B cell (primary cell): ENCODE results near the gene AHRR. TPM values are rescaled to one million over a fixed set of nuclear protein-coding genes. Genes with fewer than 3 reads are reported as not detected.

Experiments
- ATAC-seq: fragments of 200-7000 bp; cut with Tn5 transposase; one replicate; pipeline ENCODE4 v1.10.0; 2021; ENCODE audit warnings: low read depth, mild to moderate bottlenecking, moderate number of reproducible peaks, moderate library complexity
- CTCF ChIA-PET: fragments of 350-600 bp; sonication (Branson Sonifier 250); formaldehyde crosslinking; loops from one replicate; lab custom pipeline; 2021; ENCODE audit warnings: antibody characterized with exemption, inconsistent platforms; lab: Charles Lee
- POLR2A ChIA-PET: fragments of 350-600 bp; sonication (Branson Sonifier 250); formaldehyde crosslinking; loops from one replicate; lab custom pipeline; 2021; ENCODE audit warnings: antibody characterized with exemption; lab: Charles Lee
- DNase-seq: peaks from one replicate; pipeline ENCODE4 v3.0.0; 2013
- H2AFZ ChIP-seq: 2 replicates; pipeline ENCODE4 v1.6.1; 2012; ENCODE audit warnings: mild to moderate bottlenecking, low read depth, low read length; ENCODE audit not compliant: insufficient read depth, poor library complexity, severe bottlenecking
- H3K27ac ChIP-seq, 2 donors: 1 replicate in 1 of 2; 2 replicates in 1 of 2; pipeline ENCODE4 v1.5.1; 2012 to 2013; ENCODE audit warnings: low read length in 2 of 2, mild to moderate bottlenecking in 2 of 2, moderate library complexity in 1 of 2
- H3K27me3 ChIP-seq, 4 experiments: fragments of 200-600 bp in 1 of 4; sonication (generic) in 1 of 4; replicated peaks in 1 of 4; 1 replicate in 2 of 4; 2 replicates in 2 of 4; pipeline versions ENCODE4 v1.6.1 to v1.7.0; 2013 to 2016; ENCODE audit warnings: low read length in 3 of 4, mild to moderate bottlenecking in 2 of 4, mixed read lengths in 1 of 4, moderate library complexity in 1 of 4; ENCODE audit not compliant: insufficient read depth in 4 of 4, control insufficient read depth in 3 of 4; ENCODE audit errors: control extremely low read depth in 1 of 4
- H3K36me3 ChIP-seq, 2 experiments: replicated peaks in 1 of 2; 1 replicate in 1 of 2; 2 replicates in 1 of 2; pipeline versions ENCODE4 v1.6.1 to v1.7.1; 2013; ENCODE audit warnings: low read length in 1 of 2; ENCODE audit not compliant: insufficient read depth in 2 of 2, control insufficient read depth in 1 of 2; ENCODE audit errors: control extremely low read depth in 1 of 2, extremely low read depth in 1 of 2
- H3K4me1 ChIP-seq, 2 donors: fragments of 200-600 bp in 1 of 2; sonication (generic) in 1 of 2; 1 replicate in 1 of 2; 2 replicates in 1 of 2; pipeline versions ENCODE4 v1.5.1 to v1.6.1; 2013 to 2017; ENCODE audit warnings: low read length in 2 of 2; ENCODE audit not compliant: control insufficient read depth in 2 of 2, insufficient read depth in 2 of 2
- H3K4me2 ChIP-seq: replicated peaks from 2 replicates; pipeline ENCODE3; 2012; ENCODE audit warnings: mild to moderate bottlenecking, low read depth, low read length; ENCODE audit not compliant: poor library complexity, severe bottlenecking
- H3K4me3 ChIP-seq, 5 experiments: fragments of 200-600 bp in 1 of 5; sonication (generic) in 1 of 5; 1 replicate in 3 of 5; 2 replicates in 2 of 5; pipeline versions ENCODE4 v1.5.1 to v1.7.0; 2011 to 2016; ENCODE audit warnings: low read length in 4 of 5, mild to moderate bottlenecking in 4 of 5, low read depth in 2 of 5, control low read depth in 1 of 5, moderate library complexity in 1 of 5; ENCODE audit not compliant: insufficient read depth in 1 of 5; ENCODE audit errors: control extremely low read depth in 1 of 5, extremely low read depth in 1 of 5
- H3K79me2 ChIP-seq: fragments of 200-600 bp; sonication (generic); one replicate; pipeline ENCODE4 v1.6.0; 2016; ENCODE audit warnings: low read length; ENCODE audit not compliant: control insufficient read depth, insufficient read depth
- H3K9ac ChIP-seq: fragments of 200-600 bp; sonication (generic); 2 replicates; pipeline ENCODE4 v1.6.1; 2017; ENCODE audit warnings: mild to moderate bottlenecking, low read length, moderate library complexity
- H3K9me3 ChIP-seq, 3 donors: one replicate each; pipeline versions ENCODE4 v1.6.1 to v1.7.1; 2013; ENCODE audit warnings: low read length in 2 of 3; ENCODE audit not compliant: control insufficient read depth in 2 of 3, insufficient read depth in 1 of 3; ENCODE audit errors: control extremely low read depth in 1 of 3
- H4K20me1 ChIP-seq: 2 replicates; pipeline ENCODE4 v1.6.0; 2012; ENCODE audit warnings: mild to moderate bottlenecking, low read length; ENCODE audit not compliant: insufficient read depth, control insufficient read depth, poor library complexity, severe bottlenecking
- H3K27ac Mint-ChIP-seq: one replicate; pipeline ENCODE4 v1.8.0; 2021; ENCODE audit warnings: mixed read lengths
- H3K27me3 Mint-ChIP-seq: one replicate; pipeline ENCODE4 v1.8.0; 2021; ENCODE audit warnings: mixed read lengths
- H3K4me1 Mint-ChIP-seq: one replicate; pipeline ENCODE4 v1.8.0; 2021; ENCODE audit warnings: mixed read lengths
- H3K4me3 Mint-ChIP-seq: one replicate; pipeline ENCODE4 v1.8.0; 2021; ENCODE audit warnings: mixed read lengths
- H3K9me3 Mint-ChIP-seq: one replicate; pipeline ENCODE4 v1.8.0; 2022; ENCODE audit warnings: mixed read lengths; ENCODE audit not compliant: insufficient read depth
- EZH2 ChIP-seq: IDR thresholded peaks from 2 replicates; pipeline ENCODE4 v1.6.1; 2012; ENCODE audit warnings: borderline replicate concordance, low read depth, mild to moderate bottlenecking, moderate library complexity, low read length; ENCODE audit not compliant: insufficient read depth, poor library complexity, severe bottlenecking
- WGBS: methylation state at CpG from one replicate; pipeline ENCODE4 v1.1.5; 2013; ENCODE audit warnings: missing lambda C conversion rate; ENCODE audit not compliant: insufficient coverage; 5-methylcytosine and 5-hydroxymethylcytosine counted together
- intact Hi-C: fragments of 100-400 bp; cut with micrococcal nuclease; formaldehyde crosslinking; loops from one replicate; pipeline ENCODE4 v1.10.0; 2022
- polyA plus RNA-seq: library from polyadenylated mRNA; depleted of rRNA; stranded (reverse); fragments of >200 nt; gene quantifications from 2 replicates; pipeline ENCODE4 v1.2.3, GENCODE V29; 2012
- total RNA-seq, 2 donors: library from RNA; stranded (reverse); fragments of 120-200 nt in 1 of 2; gene quantifications; 1 replicate in 1 of 2; 2 replicates in 1 of 2; pipeline versions ENCODE4 v1.2.3 to v1.2.4, GENCODE V29; 2013 to 2022
- TF ChIP-seq, protein P1 (sequence below): fragments of 200-600 bp; IDR thresholded peaks from one replicate; pipeline ENCODE4 v1.8.0; 2022; ENCODE audit warnings: antibody characterized with exemption, mild to moderate bottlenecking

The AHRR gene
- total and polyA plus RNA-seq, 2 donors (not counting 1 experiment from before 2014, with no cell fraction given): 0.13 to 1.7 TPM

DNA sequence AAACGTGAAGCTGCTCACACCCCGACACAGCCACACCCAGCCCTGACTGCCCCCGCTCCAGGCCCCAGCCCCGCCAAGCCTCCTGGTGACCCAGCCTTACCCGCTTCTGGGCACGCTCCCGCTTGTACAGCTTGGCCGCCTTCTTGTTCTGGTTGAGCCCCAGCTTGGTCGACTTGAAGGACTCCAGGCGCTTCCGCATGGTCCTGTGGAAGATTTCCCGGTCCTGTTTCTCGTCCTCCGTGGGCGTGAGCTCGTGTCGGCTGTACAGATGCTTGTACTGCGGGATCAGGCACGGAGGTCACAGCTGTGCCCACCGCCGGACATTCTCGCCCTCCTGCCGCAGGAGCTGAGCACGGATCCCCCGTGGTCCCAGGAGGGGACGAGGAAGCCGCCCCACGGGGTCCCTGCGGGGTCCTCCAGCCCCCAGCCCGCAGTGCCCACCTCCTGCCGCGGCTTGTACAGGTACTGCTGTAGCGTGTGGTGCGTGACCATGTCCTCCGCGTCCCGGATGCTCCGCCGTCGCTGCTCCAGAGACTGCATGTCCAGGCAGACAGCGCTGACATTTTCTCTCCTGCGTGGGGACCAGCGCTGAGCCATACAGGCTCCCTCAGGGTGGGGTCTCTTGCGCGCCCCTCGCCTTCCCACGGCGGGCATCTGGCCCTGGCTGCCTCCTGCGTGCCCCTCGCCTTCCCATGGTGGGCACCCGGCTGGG lies 154.7 kb downstream of the AHRR start:
- Mint-ChIP-seq H3K4me1 (peaks cover 19% of the 10 kb centered on the region), H3K27me3 (peaks cover 30% of the 10 kb centered on the region), H3K4me3 (no peak overlapping the region), H3K9me3 (no peaks in the 10 kb centered on the region), H3K27ac (no peak overlapping the region)
- peaks cover 18% of the 10 kb centered on the region for H4K20me1 ChIP-seq
- H3K27me3 ChIP-seq: peaks cover 0 to 67% (median 9%) of the 10 kb centered on the region in 4 experiments
- no peak overlapping the region for H3K9ac ChIP-seq
- no peak overlapping the region for H3K4me3 ChIP-seq
- ATAC-seq (no peak), DNase-seq (no peak)
- H3K27ac ChIP-seq: no peak overlapping the region
- TF ChIP-seq EZH2: no peak
- TF ChIP-seq, protein P1, sequence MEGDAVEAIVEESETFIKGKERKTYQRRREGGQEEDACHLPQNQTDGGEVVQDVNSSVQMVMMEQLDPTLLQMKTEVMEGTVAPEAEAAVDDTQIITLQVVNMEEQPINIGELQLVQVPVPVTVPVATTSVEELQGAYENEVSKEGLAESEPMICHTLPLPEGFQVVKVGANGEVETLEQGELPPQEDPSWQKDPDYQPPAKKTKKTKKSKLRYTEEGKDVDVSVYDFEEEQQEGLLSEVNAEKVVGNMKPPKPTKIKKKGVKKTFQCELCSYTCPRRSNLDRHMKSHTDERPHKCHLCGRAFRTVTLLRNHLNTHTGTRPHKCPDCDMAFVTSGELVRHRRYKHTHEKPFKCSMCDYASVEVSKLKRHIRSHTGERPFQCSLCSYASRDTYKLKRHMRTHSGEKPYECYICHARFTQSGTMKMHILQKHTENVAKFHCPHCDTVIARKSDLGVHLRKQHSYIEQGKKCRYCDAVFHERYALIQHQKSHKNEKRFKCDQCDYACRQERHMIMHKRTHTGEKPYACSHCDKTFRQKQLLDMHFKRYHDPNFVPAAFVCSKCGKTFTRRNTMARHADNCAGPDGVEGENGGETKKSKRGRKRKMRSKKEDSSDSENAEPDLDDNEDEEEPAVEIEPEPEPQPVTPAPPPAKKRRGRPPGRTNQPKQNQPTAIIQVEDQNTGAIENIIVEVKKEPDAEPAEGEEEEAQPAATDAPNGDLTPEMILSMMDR: no peak
- H3K36me3 ChIP-seq: no peaks in the 10 kb centered on the region
- intact Hi-C loops: no loop called here
- H3K79me2 ChIP-seq: peaks cover 4% of the 10 kb centered on the region
- 83% methylated on average over 51 of the region's 51 CpGs for WGBS
- ChIA-PET POLR2A (no interaction called here), CTCF (no interaction called here)
- peaks cover 0 to 6% (median 0%) of the 10 kb centered on the region in 3 donors for H3K9me3 ChIP-seq
- no peak overlapping the region for H2AFZ ChIP-seq
- H3K4me1 ChIP-seq: peaks cover 22 to 27% of the 10 kb centered on the region in 2 donors
- no peak overlapping the region for H3K4me2 ChIP-seq

DNA sequence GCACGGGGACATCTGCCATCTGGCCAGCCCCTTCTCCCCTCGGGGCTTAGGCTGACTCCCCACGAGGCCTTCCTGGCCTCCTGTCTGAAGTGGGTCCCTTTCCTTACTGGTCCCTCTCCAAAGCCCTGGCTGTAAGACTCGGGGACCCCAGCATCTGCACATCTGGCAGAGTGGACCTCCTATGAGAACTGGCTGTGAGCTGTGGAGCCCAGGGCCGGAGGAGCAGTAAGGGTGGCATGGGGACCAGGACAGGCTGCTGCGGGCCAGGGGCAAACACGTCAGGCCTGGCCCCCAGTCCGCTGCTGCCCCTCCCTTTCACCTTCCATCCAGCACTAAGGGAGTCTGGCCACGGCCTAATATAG lies 155.3 kb downstream of the AHRR start:
- DNase-seq (no peak), ATAC-seq (no peak)
- Mint-ChIP-seq H3K27me3 (peaks cover 33% of the 10 kb centered on the region), H3K4me1 (peaks cover 13% of the 10 kb centered on the region), H3K27ac (no peak overlapping the region), H3K9me3 (no peaks in the 10 kb centered on the region), H3K4me3 (no peak overlapping the region)
- no peaks in the 10 kb centered on the region for H3K36me3 ChIP-seq
- peaks cover 4% of the 10 kb centered on the region for H3K79me2 ChIP-seq
- H3K4me3 ChIP-seq: no peak overlapping the region
- H3K27ac ChIP-seq: no peak overlapping the region
- H3K9ac ChIP-seq: no peak overlapping the region
- TF ChIP-seq EZH2: no peak
- TF ChIP-seq, protein P1: no peak
- H3K4me2 ChIP-seq: no peak overlapping the region
- 80% methylated on average over 3 of the region's 9 CpGs for WGBS
- H2AFZ ChIP-seq: no peak overlapping the region
- peaks cover 14% of the 10 kb centered on the region for H4K20me1 ChIP-seq
- peaks cover 17 to 22% of the 10 kb centered on the region in 2 donors for H3K4me1 ChIP-seq
- POLR2A ChIA-PET: no interaction called here
- peaks cover 0 to 67% (median 9%) of the 10 kb centered on the region in 4 experiments for H3K27me3 ChIP-seq
- H3K9me3 ChIP-seq: peaks cover 0 to 6% (median 0%) of the 10 kb centered on the region in 3 donors
- intact Hi-C loops: no loop called here
- CTCF ChIA-PET: no interaction called here
